ENCODE measurements around the gene BCLAF1.

Gene BCLAF1

GRCh38 chr6:136236466-136237293, 53.0 kb downstream of the BCLAF1 start:
- no peak for TF ChIP-seq CTCF (IDR thresholded peaks at IDR 0.05; ENCODE audit: low read depth, low read length, missing control alignments)
- no peak for DNase-seq (ENCODE audit: extremely low read depth, low read depth)
- H3K4me3 ChIP-seq (replicated peaks; ENCODE audit: low read depth, low read length), result no peak overlapping the region

GRCh38 chr6:136235233-136235564, 54.4 kb downstream of the BCLAF1 start:
- no peak for DNase-seq (ENCODE audit: extremely low read depth, low read depth)
- no peak overlapping the region for H3K4me3 ChIP-seq (replicated peaks; ENCODE audit: low read depth, low read length)
- no peak for TF ChIP-seq CTCF (IDR thresholded peaks at IDR 0.05; ENCODE audit: low read depth, low read length, missing control alignments)

- H3K4me3 ChIP-seq (replicated peaks; ENCODE audit: low read depth, low read length), result no peak overlapping the region
- no peak for TF ChIP-seq CTCF (IDR thresholded peaks at IDR 0.05; ENCODE audit: low read depth, low read length, missing control alignments)
These were observed 56.9 kb downstream of the BCLAF1 start for GRCh38 chr6:136232701-136233100.

GRCh38 chr6:136230219-136230853, 59.3 kb downstream of the BCLAF1 start:
- no peak for TF ChIP-seq CTCF (IDR thresholded peaks at IDR 0.05; ENCODE audit: low read depth, low read length, missing control alignments)
- H3K4me3 ChIP-seq (replicated peaks; ENCODE audit: low read depth, low read length), result no peak overlapping the region
- DNase-seq (ENCODE audit: extremely low read depth, low read depth), result no peak

More at GRCh38 chr6:136232701-136233100, 56.9 kb downstream of the BCLAF1 start:
- no peak for DNase-seq (ENCODE audit: extremely low read depth, low read depth)

- DNase-seq (ENCODE audit: extremely low read depth, low read depth), result no peak
These were observed 60.8 kb downstream of the BCLAF1 start for GRCh38 chr6:136228814-136229213.

GRCh38 chr6:136226674-136227377, 62.8 kb downstream of the BCLAF1 start:
- no peak for TF ChIP-seq CTCF (IDR thresholded peaks at IDR 0.05; ENCODE audit: low read depth, low read length, missing control alignments)
- H3K4me3 ChIP-seq (replicated peaks; ENCODE audit: low read depth, low read length), result no peak overlapping the region

More at GRCh38 chr6:136228814-136229213, 60.8 kb downstream of the BCLAF1 start:
- no peak for TF ChIP-seq CTCF (IDR thresholded peaks at IDR 0.05; ENCODE audit: low read depth, low read length, missing control alignments)
- no peak overlapping the region for H3K4me3 ChIP-seq (replicated peaks; ENCODE audit: low read depth, low read length)

More at GRCh38 chr6:136226674-136227377, 62.8 kb downstream of the BCLAF1 start:
- DNase-seq (ENCODE audit: extremely low read depth, low read depth), result no peak

All from HFF-Myc (cell line).